Activated CD8-positive, alpha-beta memory T cell treated with anti-CD3 and anti-CD28 coated beads, Interleukin-2, amount 50 U/mL, for 24 hours (primary cell): ENCODE results near the gene DRC7.
"Not testable (repeated sequence)": the region's sequence is repeated elsewhere in the genome, so short reads cannot be mapped to it uniquely, and the experiment has no call there.

Experiments used
- DNase-seq: peaks from one replicate; pipeline ENCODE4 v3.0.0-alpha.2; 2020; ENCODE audit errors: extremely low read depth

The DRC7 gene

GRCh38 chr16:57713596-57713995 lies 19.0 kb downstream of the DRC7 start:
- DNase-seq = no peak

GRCh38 chr16:57714047-57714446 lies 19.4 kb downstream of the DRC7 start:
- DNase-seq = no peak

GRCh38 chr16:57720142-57720575 lies 25.6 kb downstream of the DRC7 start:
- no peak for DNase-seq

GRCh38 chr16:57721356-57722209 lies 27.0 kb downstream of the DRC7 start:
- DNase-seq = no peak

- no peak for DNase-seq
Measured at GRCh38 chr16:57722210-57722499, 27.5 kb downstream of the DRC7 start.

GRCh38 chr16:57722651-57723050 lies 28.0 kb downstream of the DRC7 start:
- DNase-seq = no peak

- DNase-seq = no peak
Measured at GRCh38 chr16:57723170-57723569, 28.6 kb downstream of the DRC7 start.

- DNase-seq = no peak
Measured at GRCh38 chr16:57724531-57724930, 29.9 kb downstream of the DRC7 start.

GRCh38 chr16:57725151-57725550 lies 30.5 kb downstream of the DRC7 start:
- DNase-seq = no peak

GRCh38 chr16:57725554-57725953 lies 30.9 kb downstream of the DRC7 start:
- DNase-seq = no peak

- DNase-seq = no peak
Measured at GRCh38 chr16:57725976-57726375, 31.4 kb downstream of the DRC7 start.

GRCh38 chr16:57726433-57726947 lies 31.9 kb downstream of the DRC7 start:
- DNase-seq = no peak

GRCh38 chr16:57727610-57728009 lies 33.0 kb downstream of the DRC7 start:
- DNase-seq = no peak

GRCh38 chr16:57728336-57729181 lies 34.0 kb downstream of the DRC7 start:
- DNase-seq = no peak

GRCh38 chr16:57729182-57729484 lies 34.5 kb downstream of the DRC7 start:
- DNase-seq = no peak

- not testable (repeated sequence) for DNase-seq
Measured at GRCh38 chr16:57729852-57730251, 35.2 kb downstream of the DRC7 start.

- DNase-seq = no peak
Measured at GRCh38 chr16:57730771-57731730, 36.4 kb downstream of the DRC7 start.

GRCh38 chr16:57732037-57732436 lies 37.4 kb downstream of the DRC7 start:
- no peak for DNase-seq

- no peak for DNase-seq
Measured at GRCh38 chr16:57732714-57733113, 38.1 kb downstream of the DRC7 start.

- no peak for DNase-seq
Measured at GRCh38 chr16:57734308-57734924, 39.8 kb downstream of the DRC7 start.
